Measurements from ENCODE around the gene PYDC1. TPM values are rescaled to one million over a fixed set of nuclear protein-coding genes. Genes with fewer than 3 reads are reported as not detected.
"Not testable (repeated sequence)": the region's sequence is repeated elsewhere in the genome, so short reads cannot be mapped to it uniquely, and the experiment has no call there.

PYDC1 gene
- total and polyA plus RNA-seq, 2 of the 8 experiments (the other 6 are each of a cell fraction or from before 2014, with no cell fraction given) = 3.5 to 11.1 TPM

GRCh38 chr16:31196324-31197088 is 20.4 kb downstream of the PYDC1 start (continued):
- TF ChIP-seq HDAC2 (IDR thresholded peaks at IDR 0.05; ENCODE audit: borderline replicate concordance in 1 of 2, low read depth in 2 of 2, low read length in 2 of 2) (no peak), EP300 (IDR thresholded peaks at IDR 0.05; ENCODE audit: borderline replicate concordance in 1 of 2, low read depth in 2 of 2, low read length in 2 of 2) (no peak), KDM4A (IDR thresholded peaks at IDR 0.05; ENCODE audit: low read depth, low read length, severe bottlenecking) (no peak), CTBP2 (IDR thresholded peaks at IDR 0.05; ENCODE audit: borderline replicate concordance, insufficient read depth, insufficient read length, low read length) (no peak), CBX8 (IDR thresholded peaks at IDR 0.05; ENCODE audit: borderline replicate concordance, low read depth, low read length) (no peak)

GRCh38 chr16:31195861-31196260 is 21.1 kb downstream of the PYDC1 start:
- H3K4me2 ChIP-seq (ENCODE audit: insufficient read depth in 1 of 2, low read depth in 2 of 2, low read length in 2 of 2); H3K4me1 ChIP-seq (replicated peaks in 1 of 4; ENCODE audit: control insufficient read depth in 3 of 4, insufficient read depth in 4 of 4, low read length in 3 of 4); FAIRE-seq; H3K56ac ChIP-seq (replicated peaks; ENCODE audit: insufficient read length, low read depth, low read length); H4K5ac ChIP-seq (ENCODE audit: insufficient read length, low read depth, low read length); H3K79me2 ChIP-seq (ENCODE audit: control insufficient read depth in 1 of 2, insufficient read depth in 2 of 2, low read length in 2 of 2); H3K14ac ChIP-seq (ENCODE audit: insufficient read length); H3K79me1 ChIP-seq (ENCODE audit: low read depth, low read length); H3K9ac ChIP-seq (replicated peaks in 1 of 4; ENCODE audit: extremely low read depth in 1 of 4, low read depth in 3 of 4, low read length in 3 of 4); H2BK5ac ChIP-seq (ENCODE audit: low read depth, low read length); H2AFZ ChIP-seq (ENCODE audit: low read length); H3K4me3 ChIP-seq (ENCODE audit: extremely low read depth in 1 of 4, insufficient read depth in 2 of 4, low read depth in 3 of 4, low read length in 4 of 4); H2BK120ac ChIP-seq (replicated peaks; ENCODE audit: low read depth, low read length); H3K9me3 ChIP-seq (ENCODE audit: insufficient read depth in 2 of 2, low read depth in 1 of 2, low read length in 1 of 2); H4K91ac ChIP-seq (replicated peaks; ENCODE audit: insufficient read length, low read length); H4K8ac ChIP-seq (ENCODE audit: extremely low read depth, insufficient read depth, low read length); H2BK12ac ChIP-seq (ENCODE audit: low read depth, low read length); H3K18ac ChIP-seq (ENCODE audit: extremely low read depth, low read length); H2BK20ac ChIP-seq (ENCODE audit: low read length); CTCF ChIA-PET (ENCODE audit: partially characterized antibody); H2AK5ac ChIP-seq (ENCODE audit: low read depth, low read length); H3K27me3 ChIP-seq (replicated peaks in 1 of 4; ENCODE audit: control insufficient read depth in 3 of 4, extremely low read depth in 1 of 4, insufficient read depth in 3 of 4, low read length in 3 of 4); H3K23ac ChIP-seq (ENCODE audit: insufficient read length); H3K23me2 ChIP-seq (ENCODE audit: low read depth, low read length); H3K27ac ChIP-seq (ENCODE audit: low read depth, low read length); DNase-seq (ENCODE audit: low read depth in 1 of 2, low spot score in 2 of 2); H2BK15ac ChIP-seq (ENCODE audit: low read length); H3K4ac ChIP-seq (replicated peaks; ENCODE audit: insufficient read length, low read depth, low read length): not testable (repeated sequence)
- Histone ChIP-seq H3K36me3 (ENCODE audit: control insufficient read depth in 2 of 4, insufficient read depth in 4 of 4, low read length in 3 of 4) (peaks cover 31 to 57% (median 55%) of the 10 kb centered on the region in 4 experiments), H4K20me1 (replicated peaks in 1 of 2; ENCODE audit: control insufficient read depth in 1 of 2, insufficient read depth in 2 of 2, low read length in 2 of 2) (peaks cover 5 to 25% of the 10 kb centered on the region in 2 experiments)
- WGBS, 2 experiments (ENCODE audit: extremely low coverage in 1 of 2, insufficient coverage in 1 of 2, insufficient read length in 1 of 2, insufficient replicate concordance in 2 of 2, low coverage in 1 of 2, low lambda C conversion rate in 2 of 2, missing lambda C conversion rate in 1 of 2) = 97% methylated on average over 11 of the region's 11 CpGs; no CpG with 5 or more reads in 1 of the 2 experiments
- POLR2A ChIA-PET (ENCODE audit: partially characterized antibody) = interaction anchor here (0.8 to 17.4 kb wide), 17 partner anchors 11 to 197 kb away, joined by 3 to 430 read pairs (median 4); partner anchors contain the start of genes FUS, ITGAD, KAT8 and PYCARD

Data from H1 (cell line).